ACHN (cell line): ENCODE measurements around the gene ANP32A.

Source experiments
- DNase-seq: peaks from one replicate; pipeline ENCODE4 v3.0.0-alpha.2; 2015
- in situ Hi-C: cut with HindIII; loops from 2 replicates; pipeline ENCODE4 v1.10.0; 2017; ENCODE audit warnings: low sequenced_read_pairs, low pct_ligation_motif_present, low pct_unique_long_range_greater_than_20kb

The ANP32A gene

GRCh38 chr15:68789091-68789490 lies 31.6 kb downstream of the ANP32A start:
- DNase-seq: no peak
- in situ Hi-C loops: no loop called here

- in situ Hi-C loops: no loop called here
- DNase-seq: no peak
Observed at GRCh38 chr15:68788264-68788624, 32.5 kb downstream of the ANP32A start.

- DNase-seq: no peak
- in situ Hi-C loops: no loop called here
Observed at GRCh38 chr15:68787609-68788263, 33.0 kb downstream of the ANP32A start.

GRCh38 chr15:68786753-68787152 lies 33.9 kb downstream of the ANP32A start:
- in situ Hi-C loops: no loop called here
- no peak for DNase-seq

DNA sequence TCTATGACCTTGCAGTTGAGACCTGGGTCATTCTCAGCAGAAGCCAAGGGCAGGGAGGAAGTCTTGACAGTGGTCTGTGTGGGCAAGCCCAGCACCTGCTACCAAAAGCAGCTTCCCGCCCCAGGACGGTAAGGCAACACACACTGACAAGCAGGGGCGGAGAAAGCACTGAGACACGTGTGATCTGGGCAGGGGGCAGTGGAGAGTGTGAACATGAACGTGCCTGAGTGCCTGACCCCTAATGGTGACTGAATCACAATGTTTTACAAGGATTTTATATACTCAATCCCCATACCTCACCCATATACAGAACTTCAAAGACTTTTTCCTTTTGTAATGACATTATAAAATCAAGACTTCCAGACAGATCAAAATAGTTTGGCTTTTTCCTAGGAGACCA lies 35.2 kb downstream of the ANP32A start:
- in situ Hi-C loops: no loop called here
- no peak for DNase-seq

- in situ Hi-C loops: no loop called here
Observed at GRCh38 chr15:68784206-68784605, 36.5 kb downstream of the ANP32A start.

GRCh38 chr15:68783226-68784058 lies 37.3 kb downstream of the ANP32A start:
- DNase-seq: peak; percentile 36
- in situ Hi-C loops: no loop called here

More at GRCh38 chr15:68784206-68784605, 36.5 kb downstream of the ANP32A start:
- DNase-seq: no peak

GRCh38 chr15:68782589-68783161 lies 38.0 kb downstream of the ANP32A start:
- in situ Hi-C loops: no loop called here

DNA sequence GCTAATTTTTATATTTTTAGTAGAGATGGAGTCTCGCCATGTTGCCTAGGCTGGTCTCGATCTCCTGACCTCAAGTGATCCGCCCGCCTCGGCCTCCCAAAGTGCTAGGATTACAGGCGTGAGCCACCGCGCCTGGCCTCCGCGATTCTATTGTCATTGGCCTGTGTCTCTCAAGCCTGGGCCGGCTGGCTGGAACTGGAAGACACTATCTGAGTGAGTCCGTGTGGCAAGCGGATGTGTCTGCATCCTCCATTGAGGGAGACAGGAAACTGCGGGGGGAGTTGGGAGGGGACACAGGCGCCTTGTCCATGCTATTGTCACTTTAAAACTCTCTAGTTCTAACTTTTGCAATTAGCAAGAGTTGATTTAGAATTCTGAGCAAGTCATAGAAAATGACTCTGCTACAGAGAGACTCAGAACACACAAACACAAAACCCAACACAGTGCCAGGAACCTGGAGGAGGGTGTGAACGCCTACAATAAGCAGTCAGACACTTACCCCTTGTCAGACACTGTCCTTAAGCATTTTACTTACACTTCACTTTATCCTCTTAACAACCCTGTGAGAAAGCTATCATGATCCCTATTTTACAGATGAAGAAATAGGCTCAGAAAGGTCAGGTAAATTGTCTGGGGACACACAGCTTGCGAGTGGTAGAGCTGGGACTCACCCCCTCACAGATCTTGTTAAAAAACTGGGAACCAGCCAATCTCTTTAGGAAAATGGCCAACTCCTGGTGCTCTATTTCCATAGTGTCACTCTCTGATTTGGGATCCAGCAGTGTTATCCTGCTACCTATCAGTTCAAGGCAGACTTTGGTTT lies 38.7 kb downstream of the ANP32A start:
- in situ Hi-C loops: no loop called here
- no peak for DNase-seq

More at GRCh38 chr15:68782589-68783161, 38.0 kb downstream of the ANP32A start:
- no peak for DNase-seq

- no peak for DNase-seq
- in situ Hi-C loops: no loop called here
Observed at GRCh38 chr15:68781217-68781616, 39.5 kb downstream of the ANP32A start.

- in situ Hi-C loops: no loop called here
- DNase-seq: no peak
Observed at GRCh38 chr15:68778876-68779275, 41.8 kb downstream of the ANP32A start.

DNA sequence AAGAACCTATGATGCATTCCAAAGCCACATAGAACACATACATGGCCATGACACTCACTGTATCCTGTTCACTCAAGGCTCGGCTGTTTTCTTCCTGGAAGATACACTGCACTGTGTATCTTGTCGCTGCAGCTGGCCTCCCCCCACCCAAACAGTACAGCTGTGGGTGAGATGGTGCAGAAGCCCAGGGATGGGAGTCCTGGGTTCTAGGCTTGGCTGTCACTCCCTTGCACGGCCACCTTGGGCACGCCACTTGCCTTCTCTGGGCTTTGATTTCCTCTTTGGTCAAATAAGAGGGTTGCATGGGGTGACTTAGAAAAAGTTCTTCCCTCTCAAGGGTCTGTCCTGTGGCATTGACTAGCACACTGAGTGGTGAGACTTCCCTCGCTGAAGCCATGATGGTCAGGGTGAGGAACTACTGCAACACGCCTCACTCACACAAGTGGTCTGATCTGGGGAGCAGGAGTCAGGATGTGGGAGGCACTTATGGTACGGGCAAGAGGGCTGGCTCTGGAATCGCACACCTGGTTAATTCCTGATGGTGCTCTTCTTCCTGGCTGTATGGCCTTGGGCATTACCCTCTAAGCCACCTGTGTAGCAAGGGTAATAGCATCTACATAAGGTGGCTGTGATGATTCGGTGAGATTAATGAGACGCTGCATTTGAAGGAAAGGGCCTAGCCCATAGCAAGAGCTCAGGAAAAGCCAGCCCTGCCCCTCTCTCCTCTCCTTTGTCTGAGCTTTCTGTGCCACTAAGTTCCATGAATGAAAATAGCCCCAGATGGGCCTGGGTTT lies 44.0 kb downstream of the ANP32A start:
- in situ Hi-C loops: no loop called here

DNA sequence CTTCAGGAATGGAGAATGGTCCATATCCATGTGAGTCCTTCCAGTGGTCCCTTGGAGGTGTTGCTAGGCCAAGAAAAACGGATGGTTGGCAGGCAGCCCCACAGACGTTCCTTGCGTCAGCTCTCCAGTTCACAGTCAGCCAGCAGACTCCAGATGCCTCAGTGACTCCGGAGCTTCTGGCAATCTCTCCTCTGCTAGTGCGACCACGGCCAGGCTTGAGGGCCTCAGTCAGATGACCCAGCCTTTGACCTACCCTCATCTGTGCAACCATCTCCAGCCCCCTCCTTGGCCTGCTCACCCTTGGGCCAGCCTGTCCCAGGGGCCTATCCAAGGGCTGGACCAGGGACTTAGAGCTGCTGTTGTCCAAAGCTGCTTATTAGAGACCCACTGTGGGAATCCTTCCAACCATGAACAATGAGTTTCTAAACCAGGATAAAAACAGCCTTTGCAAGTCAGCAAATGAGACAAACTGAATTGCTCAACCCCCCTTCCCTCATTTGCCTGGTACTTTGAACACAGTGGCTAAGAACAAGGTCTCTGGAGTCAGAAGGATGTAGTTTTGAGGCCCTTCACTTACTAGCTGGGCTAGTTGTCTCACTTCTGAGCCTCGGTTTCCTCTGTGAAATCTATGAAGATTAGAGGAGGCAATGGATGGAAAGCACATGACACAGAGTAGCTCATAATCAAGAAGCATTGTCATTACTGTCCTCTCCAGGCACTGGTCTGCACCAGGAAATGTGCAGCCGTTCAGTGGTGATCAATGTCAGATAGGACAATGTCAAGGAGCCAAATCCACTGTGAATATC lies 44.8 kb downstream of the ANP32A start:
- in situ Hi-C loops: no loop called here
- DNase-seq: no peak

More for the DNA sequence above, 44.0 kb downstream of the ANP32A start:
- DNase-seq: no peak

GRCh38 chr15:68775236-68775577 lies 45.5 kb downstream of the ANP32A start:
- in situ Hi-C loops: no loop called here
- no peak for DNase-seq

GRCh38 chr15:68774521-68775235 lies 46.0 kb downstream of the ANP32A start:
- in situ Hi-C loops: no loop called here
- DNase-seq: no peak

- in situ Hi-C loops: no loop called here
- DNase-seq: no peak
Observed at GRCh38 chr15:68774120-68774519, 46.6 kb downstream of the ANP32A start.

- no peak for DNase-seq
- in situ Hi-C loops: no loop called here
Observed at GRCh38 chr15:68773036-68773435, 47.7 kb downstream of the ANP32A start.
